ENCODE measurements around the gene CLIP1. TPM values are rescaled to one million over a fixed set of nuclear protein-coding genes. Genes with fewer than 3 reads are reported as not detected.
A peak's percentile ranks its signal among the peaks of the same experiment; 100 is the strongest.
"Not testable (repeated sequence)": the region's sequence is repeated elsewhere in the genome, so short reads cannot be mapped to it uniquely, and the experiment has no call there.

CLIP1 gene
- total RNA-seq, 1 donor from 2014 or later = 50.8 TPM

DNA sequence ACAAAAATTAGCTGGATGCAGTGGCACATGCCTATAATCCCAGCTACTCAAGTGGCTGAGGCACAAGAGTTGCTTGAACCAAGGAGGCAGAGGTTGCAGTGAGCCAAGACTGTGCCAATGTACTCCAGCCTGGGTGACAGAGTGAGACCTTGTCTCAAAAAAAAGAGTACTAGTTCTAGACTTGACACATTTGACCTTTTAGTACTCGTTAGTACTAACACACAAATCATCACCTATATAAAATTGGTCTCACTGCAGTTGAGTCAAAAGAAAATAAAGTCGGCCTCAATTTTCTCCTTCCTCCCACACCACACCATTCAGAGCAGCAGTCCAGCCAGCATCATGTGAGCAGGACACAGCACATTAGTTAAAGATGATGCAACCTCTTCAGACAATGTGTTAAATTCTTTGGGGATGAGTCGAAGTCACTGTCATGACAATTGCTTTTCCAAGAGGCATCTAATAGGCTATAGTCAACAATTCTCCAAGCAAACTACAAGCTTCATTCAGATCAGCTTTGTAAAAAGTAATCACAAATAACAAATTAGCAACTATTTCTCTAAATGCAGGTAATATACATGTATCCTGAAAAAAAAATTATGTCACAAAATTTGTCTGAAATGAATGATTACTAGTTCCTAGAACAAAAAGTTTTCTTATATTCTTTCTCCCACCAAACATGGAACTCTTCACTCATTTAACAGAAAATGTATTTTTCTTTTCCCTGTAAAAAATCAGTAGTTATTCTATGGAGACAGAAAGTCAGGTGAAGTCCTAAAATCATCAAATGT, 55.6 kb downstream of the CLIP1 start:
- peaks cover 4% of the 10 kb centered on the region for H3K79me2 ChIP-seq (ENCODE audit: low read depth)
- DNase-seq (ENCODE audit: low spot score) = no peak
- no peaks in the 10 kb centered on the region for H3K9me3 ChIP-seq (ENCODE audit: low read depth)
- H3K27me3 ChIP-seq = no peaks in the 10 kb centered on the region
- H3K4me1 Mint-ChIP-seq = peaks cover 7% of the 10 kb centered on the region
- H3F3A ChIP-seq (ENCODE audit: low read depth) = no peaks in the 10 kb centered on the region
- H3K4me1 ChIP-seq = no peaks in the 10 kb centered on the region
- H4K20me1 ChIP-seq (ENCODE audit: low read depth) = no peaks in the 10 kb centered on the region
- no peaks in the 10 kb centered on the region for H3K36me3 ChIP-seq
- H3K27ac Mint-ChIP-seq = peak overlapping the region; percentile 90
- no peak overlapping the region for H3K4me3 ChIP-seq
- H3K27me3 Mint-ChIP-seq (ENCODE audit: insufficient read depth, low read depth) = no peaks in the 10 kb centered on the region
- TF ChIP-seq EZH2 (IDR thresholded peaks at IDR 0.05) (no peak), EZH2phosphoT487 (IDR thresholded peaks at IDR 0.05) (no peak)
- TF ChIP-seq, protein P1, sequence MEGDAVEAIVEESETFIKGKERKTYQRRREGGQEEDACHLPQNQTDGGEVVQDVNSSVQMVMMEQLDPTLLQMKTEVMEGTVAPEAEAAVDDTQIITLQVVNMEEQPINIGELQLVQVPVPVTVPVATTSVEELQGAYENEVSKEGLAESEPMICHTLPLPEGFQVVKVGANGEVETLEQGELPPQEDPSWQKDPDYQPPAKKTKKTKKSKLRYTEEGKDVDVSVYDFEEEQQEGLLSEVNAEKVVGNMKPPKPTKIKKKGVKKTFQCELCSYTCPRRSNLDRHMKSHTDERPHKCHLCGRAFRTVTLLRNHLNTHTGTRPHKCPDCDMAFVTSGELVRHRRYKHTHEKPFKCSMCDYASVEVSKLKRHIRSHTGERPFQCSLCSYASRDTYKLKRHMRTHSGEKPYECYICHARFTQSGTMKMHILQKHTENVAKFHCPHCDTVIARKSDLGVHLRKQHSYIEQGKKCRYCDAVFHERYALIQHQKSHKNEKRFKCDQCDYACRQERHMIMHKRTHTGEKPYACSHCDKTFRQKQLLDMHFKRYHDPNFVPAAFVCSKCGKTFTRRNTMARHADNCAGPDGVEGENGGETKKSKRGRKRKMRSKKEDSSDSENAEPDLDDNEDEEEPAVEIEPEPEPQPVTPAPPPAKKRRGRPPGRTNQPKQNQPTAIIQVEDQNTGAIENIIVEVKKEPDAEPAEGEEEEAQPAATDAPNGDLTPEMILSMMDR (IDR thresholded peaks at IDR 0.05) = no peak
- H2AFZ ChIP-seq (replicated peaks) = no peak overlapping the region
- no peaks in the 10 kb centered on the region for H3K9me3 Mint-ChIP-seq
- no peak overlapping the region for H3K4me2 ChIP-seq
- peaks cover 27% of the 10 kb centered on the region for H3K36me3 Mint-ChIP-seq
- H3K4me3 Mint-ChIP-seq = no peak overlapping the region
- no peak overlapping the region for H3K9ac ChIP-seq
- H3K27ac ChIP-seq = no peak overlapping the region

DNA sequence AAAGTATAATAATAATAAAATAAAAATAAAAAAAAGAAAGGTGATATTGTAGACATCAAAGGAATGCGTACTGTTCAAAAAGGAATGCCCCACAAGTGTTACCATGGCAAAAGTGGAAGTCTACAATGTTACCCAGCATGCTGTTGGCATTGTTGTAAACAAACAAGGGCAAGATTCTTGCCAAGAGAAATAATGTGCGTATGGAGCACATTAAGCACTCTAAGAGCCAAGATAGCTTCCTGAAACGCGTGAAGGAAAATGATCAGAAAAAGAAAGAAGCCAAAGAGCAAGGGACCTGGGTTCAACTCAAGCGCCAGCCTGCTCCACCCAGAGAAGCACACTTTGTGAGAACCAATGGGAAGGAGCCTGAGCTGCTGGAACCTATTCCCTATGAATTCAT, 57.2 kb downstream of the CLIP1 start:
- not testable (repeated sequence) for H3K27ac Mint-ChIP-seq; H3K27me3 Mint-ChIP-seq (ENCODE audit: insufficient read depth, low read depth); H3K9ac ChIP-seq; H3K4me3 Mint-ChIP-seq; H3F3A ChIP-seq (ENCODE audit: low read depth); H3K4me1 Mint-ChIP-seq; H3K4me3 ChIP-seq; H2AFZ ChIP-seq (replicated peaks); H3K9me3 ChIP-seq (ENCODE audit: low read depth); DNase-seq (ENCODE audit: low spot score); H3K27ac ChIP-seq; H3K4me2 ChIP-seq; H3K9me3 Mint-ChIP-seq; H3K4me1 ChIP-seq; H3K36me3 ChIP-seq; H3K27me3 ChIP-seq; H4K20me1 ChIP-seq (ENCODE audit: low read depth); H3K79me2 ChIP-seq (ENCODE audit: low read depth)
- H3K36me3 Mint-ChIP-seq = peaks cover 32% of the 10 kb centered on the region

DNA sequence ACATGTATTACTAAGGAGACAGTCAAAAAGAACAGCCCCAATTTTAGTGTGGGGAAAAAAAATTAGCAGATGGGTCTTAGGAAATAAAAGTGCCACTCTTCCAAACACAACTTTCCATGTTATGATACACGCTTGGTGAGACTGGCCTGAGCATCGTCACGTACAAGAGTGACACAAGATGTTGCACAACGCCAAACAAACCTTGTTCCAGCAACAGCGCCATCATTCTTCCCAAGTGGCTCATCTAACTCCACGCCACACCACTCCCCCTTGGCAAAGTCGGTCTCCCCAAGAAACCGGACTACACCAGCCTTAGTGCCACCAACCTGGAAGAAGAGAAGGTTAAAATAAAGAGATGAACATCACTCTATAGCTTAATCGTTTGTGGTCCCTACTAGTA, 58.7 kb downstream of the CLIP1 start:
- no peaks in the 10 kb centered on the region for H3K27me3 ChIP-seq
- H3K4me3 Mint-ChIP-seq = no peak overlapping the region
- peaks cover 36% of the 10 kb centered on the region for H3K36me3 Mint-ChIP-seq
- no peaks in the 10 kb centered on the region for H3K36me3 ChIP-seq
- TF ChIP-seq EZH2phosphoT487 (IDR thresholded peaks at IDR 0.05) = no peak
- no peak for TF ChIP-seq EZH2 (IDR thresholded peaks at IDR 0.05)
- TF ChIP-seq, protein P1 (IDR thresholded peaks at IDR 0.05) = no peak
- H3K27me3 Mint-ChIP-seq (ENCODE audit: insufficient read depth, low read depth) = no peaks in the 10 kb centered on the region
- no peak overlapping the region for H3K27ac ChIP-seq
- no peak overlapping the region for H3K9ac ChIP-seq
- H3K27ac Mint-ChIP-seq = peak overlapping the region; percentile 3
- H3K4me1 Mint-ChIP-seq = peaks cover 7% of the 10 kb centered on the region
- peaks cover 4% of the 10 kb centered on the region for H3K79me2 ChIP-seq (ENCODE audit: low read depth)
- H3K4me2 ChIP-seq = no peak overlapping the region
- DNase-seq (ENCODE audit: low spot score) = no peak
- H3K4me1 ChIP-seq = no peaks in the 10 kb centered on the region
- no peak overlapping the region for H2AFZ ChIP-seq (replicated peaks)
- no peaks in the 10 kb centered on the region for H3F3A ChIP-seq (ENCODE audit: low read depth)
- H3K4me3 ChIP-seq = no peak overlapping the region
- no peaks in the 10 kb centered on the region for H4K20me1 ChIP-seq (ENCODE audit: low read depth)
- H3K9me3 Mint-ChIP-seq = no peaks in the 10 kb centered on the region
- no peaks in the 10 kb centered on the region for H3K9me3 ChIP-seq (ENCODE audit: low read depth)

DNA sequence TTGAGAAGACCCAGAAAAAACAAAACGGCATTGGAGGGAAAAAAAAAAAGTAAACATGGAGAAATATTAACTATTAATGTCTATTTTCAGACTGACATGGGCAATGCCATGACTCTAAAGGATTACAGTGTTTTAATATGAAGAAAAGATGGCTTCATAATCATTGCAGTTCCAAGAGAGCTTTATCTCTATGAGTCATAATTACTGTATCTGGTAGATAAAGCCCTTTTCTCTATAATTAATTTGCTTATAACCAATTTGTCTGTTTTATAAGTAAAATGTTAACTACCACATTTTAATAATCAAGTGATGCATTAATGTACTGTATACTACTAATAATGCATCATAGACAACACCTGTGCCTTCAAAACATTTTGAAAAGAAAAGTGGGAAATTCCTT, 59.7 kb downstream of the CLIP1 start:
- no peaks in the 10 kb centered on the region for H3K9me3 ChIP-seq (ENCODE audit: low read depth)
- no peak overlapping the region for H3K4me3 ChIP-seq
- no peak overlapping the region for H3K4me2 ChIP-seq
- no peaks in the 10 kb centered on the region for H3K36me3 ChIP-seq
- H2AFZ ChIP-seq (replicated peaks) = no peak overlapping the region
- H3K79me2 ChIP-seq (ENCODE audit: low read depth) = peaks cover 4% of the 10 kb centered on the region
- peaks cover 7% of the 10 kb centered on the region for H3K4me1 Mint-ChIP-seq
- no peak overlapping the region for H3K27ac ChIP-seq
- no peaks in the 10 kb centered on the region for H3K27me3 Mint-ChIP-seq (ENCODE audit: insufficient read depth, low read depth)
- no peak overlapping the region for H3K27ac Mint-ChIP-seq
- no peak for DNase-seq (ENCODE audit: low spot score)
- H3F3A ChIP-seq (ENCODE audit: low read depth) = no peaks in the 10 kb centered on the region
- H3K9me3 Mint-ChIP-seq = no peaks in the 10 kb centered on the region
- no peaks in the 10 kb centered on the region for H3K4me1 ChIP-seq
- peaks cover 35% of the 10 kb centered on the region for H3K36me3 Mint-ChIP-seq
- H3K27me3 ChIP-seq = no peaks in the 10 kb centered on the region
- H3K4me3 Mint-ChIP-seq = no peak overlapping the region
- no peak for TF ChIP-seq EZH2phosphoT487 (IDR thresholded peaks at IDR 0.05)
- TF ChIP-seq, protein P1 (IDR thresholded peaks at IDR 0.05) = no peak
- TF ChIP-seq EZH2 (IDR thresholded peaks at IDR 0.05) = no peak
- no peaks in the 10 kb centered on the region for H4K20me1 ChIP-seq (ENCODE audit: low read depth)
- no peak overlapping the region for H3K9ac ChIP-seq

DNA sequence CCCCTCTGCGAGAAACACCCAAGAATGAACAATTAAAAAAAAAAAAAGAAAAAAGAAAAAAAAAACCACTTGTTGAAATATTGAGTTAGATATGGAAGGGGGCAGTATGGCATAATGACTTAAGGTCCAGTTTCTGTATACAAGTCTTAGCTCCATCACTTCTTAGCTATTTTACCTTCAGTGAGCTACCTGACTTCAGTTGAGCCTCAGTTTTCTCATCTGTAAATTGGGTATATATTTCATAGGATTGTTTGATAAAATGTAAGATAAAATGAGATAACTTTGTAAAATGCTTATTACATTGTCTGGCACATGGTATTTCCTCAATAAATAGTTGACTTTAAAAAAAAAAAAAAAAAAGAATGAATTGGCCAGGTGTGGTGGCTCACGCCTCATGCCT, 64.1 kb downstream of the CLIP1 start:
- not testable (repeated sequence) for H4K20me1 ChIP-seq (ENCODE audit: low read depth); H3K27me3 Mint-ChIP-seq (ENCODE audit: insufficient read depth, low read depth); H3K79me2 ChIP-seq (ENCODE audit: low read depth); H3K9ac ChIP-seq; H3K27ac Mint-ChIP-seq; H3K4me3 Mint-ChIP-seq; H3K4me1 ChIP-seq; H3K9me3 ChIP-seq (ENCODE audit: low read depth); H3F3A ChIP-seq (ENCODE audit: low read depth); H3K4me3 ChIP-seq; DNase-seq (ENCODE audit: low spot score); H3K27ac ChIP-seq; H3K4me2 ChIP-seq; H3K36me3 ChIP-seq; H3K27me3 ChIP-seq; H2AFZ ChIP-seq (replicated peaks); H3K4me1 Mint-ChIP-seq; H3K9me3 Mint-ChIP-seq
- H3K36me3 Mint-ChIP-seq = peaks cover 43% of the 10 kb centered on the region

DNA sequence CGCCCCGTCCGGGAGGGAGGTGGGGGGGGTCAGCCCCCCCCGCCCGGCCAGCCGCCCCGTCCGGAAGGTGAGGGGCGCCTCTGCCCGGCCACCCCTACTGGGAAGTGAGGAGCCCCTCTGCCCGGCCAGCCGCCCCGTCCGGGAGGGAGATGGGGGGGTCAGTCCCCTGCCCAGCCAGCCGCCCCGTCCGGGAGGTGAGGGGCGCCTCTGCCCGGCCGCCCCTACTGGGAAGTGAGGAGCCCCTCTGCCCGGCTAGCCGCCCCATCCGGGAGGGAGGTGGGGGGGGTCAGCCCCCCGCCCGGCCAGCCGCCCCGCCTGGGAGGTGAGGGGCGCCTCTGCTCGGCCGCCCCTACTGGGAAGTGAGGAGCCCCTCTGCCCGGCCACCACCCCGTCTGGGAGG, 64.9 kb downstream of the CLIP1 start:
- H3K36me3 Mint-ChIP-seq = peaks cover 46% of the 10 kb centered on the region
- not testable (repeated sequence) for H3K4me3 ChIP-seq; H3K27ac ChIP-seq; H3K27me3 Mint-ChIP-seq (ENCODE audit: insufficient read depth, low read depth); H3K9me3 ChIP-seq (ENCODE audit: low read depth); DNase-seq (ENCODE audit: low spot score); H3K9me3 Mint-ChIP-seq; H3K79me2 ChIP-seq (ENCODE audit: low read depth); H3K4me3 Mint-ChIP-seq; H3K36me3 ChIP-seq; H4K20me1 ChIP-seq (ENCODE audit: low read depth); H3K27ac Mint-ChIP-seq; H3K9ac ChIP-seq; H2AFZ ChIP-seq (replicated peaks); H3K4me1 ChIP-seq; H3K27me3 ChIP-seq; H3F3A ChIP-seq (ENCODE audit: low read depth); H3K4me2 ChIP-seq; H3K4me1 Mint-ChIP-seq

Measured in neural progenitor cell (in vitro differentiated cells).